HG03108 (cell line): ENCODE measurements around the gene DCTN2.
"Not testable (repeated sequence)": the region's sequence is repeated elsewhere in the genome, so short reads cannot be mapped to it uniquely, and the experiment has no call there.

Source experiments
- ATAC-seq: cut with Tn5 transposase; IDR thresholded peaks from one replicate; pipeline ENCODE4 v1.9.1; 2021; ENCODE audit warnings: moderate library complexity; ENCODE audit not compliant: unreplicated experiment

The DCTN2 gene

GRCh38 chr12:57577981-57578758 is 31.2 kb upstream of the DCTN2 start:
- ATAC-seq = no peak

- no peak for ATAC-seq
These were observed 29.7 kb upstream of the DCTN2 start for GRCh38 chr12:57576613-57577160.

DNA sequence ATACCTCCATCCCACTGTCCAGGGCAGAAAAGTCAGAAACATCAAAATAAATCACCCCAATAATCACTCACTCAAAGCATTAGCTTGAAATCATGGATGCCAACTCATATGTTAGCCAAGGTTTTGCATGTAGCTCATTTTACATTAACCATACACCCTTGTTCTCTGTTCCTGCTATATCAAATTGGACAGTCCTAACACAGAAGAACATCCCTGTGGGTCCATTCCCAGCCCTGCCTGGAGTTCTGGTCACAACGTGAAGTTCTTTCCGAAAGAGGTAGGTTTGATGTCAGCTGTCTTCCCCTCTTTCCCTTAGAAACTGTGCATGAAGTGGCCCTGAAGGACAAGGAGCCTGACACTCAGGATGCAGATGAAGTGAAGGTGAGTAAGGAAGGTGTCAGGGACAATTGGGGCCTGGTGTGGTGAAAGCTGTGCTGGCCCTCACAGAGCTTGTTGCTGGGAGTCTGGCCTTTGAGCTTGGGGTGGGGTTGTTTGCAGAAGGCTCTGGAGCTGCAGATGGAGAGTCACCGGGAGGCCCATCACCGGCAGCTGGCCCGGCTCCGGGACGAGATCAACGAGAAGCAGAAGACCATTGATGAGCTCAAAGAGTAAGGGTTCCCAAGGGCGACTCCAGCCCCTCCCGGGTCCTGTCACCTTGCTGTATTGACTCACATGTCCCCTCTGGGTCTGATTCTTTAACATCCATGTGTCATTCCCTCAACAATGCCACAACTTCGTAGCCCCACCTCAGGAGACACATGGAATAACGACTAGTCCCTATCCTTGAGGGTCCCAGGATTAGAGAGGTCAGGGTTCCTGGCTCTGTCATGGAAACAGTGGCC is 29.0 kb upstream of the DCTN2 start:
- no peak for ATAC-seq

DNA sequence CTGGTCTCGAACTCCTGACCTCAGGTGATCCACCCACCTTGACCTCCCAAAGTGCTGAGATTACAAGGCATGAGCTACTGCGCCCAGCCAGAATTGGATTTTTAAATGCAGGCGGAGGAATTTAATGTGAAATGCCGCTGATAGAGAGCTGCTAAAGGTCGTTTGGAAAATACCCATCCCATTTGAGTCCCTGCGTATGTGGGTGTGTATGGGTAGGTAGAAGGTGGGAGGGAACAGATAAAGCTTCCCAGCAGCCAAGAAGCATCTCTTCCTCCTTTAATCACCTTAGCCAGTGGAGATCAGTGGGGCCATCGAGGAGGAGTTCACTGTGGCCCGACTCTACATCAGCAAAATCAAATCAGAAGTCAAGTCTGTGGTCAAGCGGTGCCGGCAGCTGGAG is 27.8 kb upstream of the DCTN2 start:
- ATAC-seq = no peak

DNA sequence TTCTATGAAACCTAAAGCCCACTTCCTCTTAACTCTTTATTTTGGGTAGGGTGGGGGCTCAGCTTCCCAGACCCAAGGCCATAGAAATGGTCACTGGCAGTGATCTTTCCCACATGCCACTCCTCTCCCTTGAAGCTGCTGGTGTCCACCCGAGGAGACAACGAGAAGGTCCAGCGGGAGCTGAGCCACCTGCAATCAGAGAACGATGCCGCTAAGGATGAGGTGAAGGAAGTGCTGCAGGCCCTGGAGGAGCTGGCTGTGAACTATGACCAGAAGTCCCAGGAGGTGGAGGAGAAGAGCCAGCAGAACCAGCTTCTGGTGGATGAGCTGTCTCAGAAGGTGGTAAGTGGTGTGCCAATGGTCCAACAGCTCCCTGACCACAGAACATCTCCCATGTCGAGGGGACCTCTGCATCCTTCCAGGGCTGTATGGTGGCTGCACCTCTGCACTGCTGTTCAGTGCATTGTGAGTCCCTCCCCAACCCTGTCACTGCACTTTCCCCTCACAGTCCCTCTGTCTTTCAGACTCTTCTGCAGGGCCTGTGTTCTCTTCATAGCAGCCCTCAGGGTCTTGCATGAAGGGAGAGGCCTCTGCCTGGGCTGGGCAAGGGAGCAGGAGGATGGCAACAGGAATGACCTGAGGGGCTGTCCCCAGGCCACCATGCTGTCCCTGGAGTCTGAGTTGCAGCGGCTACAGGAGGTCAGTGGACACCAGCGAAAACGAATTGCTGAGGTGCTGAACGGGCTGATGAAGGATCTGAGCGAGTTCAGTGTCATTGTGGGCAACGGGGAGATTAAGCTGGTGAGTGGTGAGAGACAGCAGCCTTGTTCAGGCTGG is 25.2 kb upstream of the DCTN2 start:
- ATAC-seq = no peak

DNA sequence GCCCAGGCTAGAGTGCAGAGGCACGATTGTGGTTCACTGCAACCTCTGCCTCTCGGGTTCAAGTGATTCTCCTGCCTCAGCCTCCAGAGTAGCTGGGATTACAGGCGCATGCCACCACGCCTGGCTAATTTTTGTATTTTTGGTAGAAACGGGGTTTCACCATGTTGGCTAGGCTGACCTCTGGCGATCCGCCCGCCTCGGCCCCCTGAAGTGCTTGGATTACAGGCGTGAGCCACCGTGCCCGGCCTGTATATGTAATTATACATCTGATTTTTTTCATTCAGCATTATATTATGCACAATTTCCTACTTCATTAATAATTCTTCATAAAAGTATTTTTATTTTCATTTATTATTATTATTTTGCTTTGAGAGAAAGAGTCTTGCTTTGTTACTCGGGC is 23.4 kb upstream of the DCTN2 start:
- not testable (repeated sequence) for ATAC-seq

DNA sequence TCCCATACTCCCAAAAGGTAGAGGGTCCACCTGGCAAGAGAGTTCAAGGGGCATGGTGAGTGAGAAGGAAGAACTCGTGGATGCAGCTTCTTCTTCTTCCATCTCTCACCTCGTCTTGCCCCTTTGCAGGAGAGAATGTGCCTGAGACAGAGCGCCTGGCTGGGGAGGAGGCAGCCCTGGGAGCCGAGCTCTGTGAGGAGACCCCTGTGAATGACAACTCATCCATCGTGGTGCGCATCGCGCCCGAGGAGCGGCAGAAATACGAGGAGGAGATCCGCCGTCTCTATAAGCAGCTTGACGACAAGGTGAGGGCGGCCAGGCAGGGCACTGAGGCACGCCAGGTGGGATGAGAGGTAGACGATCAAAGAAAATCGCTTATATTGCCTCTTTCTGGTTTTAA is 22.9 kb upstream of the DCTN2 start:
- no peak for ATAC-seq

DNA sequence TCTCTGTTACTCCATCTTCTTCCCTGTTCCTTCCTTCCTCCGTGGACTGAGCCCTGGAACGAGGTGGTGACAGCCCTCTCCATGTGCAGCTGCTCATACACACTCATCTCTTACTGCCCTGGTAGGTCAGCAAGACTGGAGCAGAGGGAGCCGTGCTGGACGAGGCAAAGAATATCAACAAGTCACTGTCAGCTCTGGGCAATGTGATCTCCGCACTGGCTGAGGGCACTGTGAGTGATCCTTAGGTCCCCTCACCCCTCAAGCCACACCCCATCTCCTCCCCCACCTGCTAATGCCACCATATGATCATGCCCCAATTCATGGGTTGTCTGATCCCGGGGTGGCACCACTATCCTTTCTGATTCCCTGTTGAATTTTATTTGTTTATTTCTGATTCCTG is 21.8 kb upstream of the DCTN2 start:
- no peak for ATAC-seq

DNA sequence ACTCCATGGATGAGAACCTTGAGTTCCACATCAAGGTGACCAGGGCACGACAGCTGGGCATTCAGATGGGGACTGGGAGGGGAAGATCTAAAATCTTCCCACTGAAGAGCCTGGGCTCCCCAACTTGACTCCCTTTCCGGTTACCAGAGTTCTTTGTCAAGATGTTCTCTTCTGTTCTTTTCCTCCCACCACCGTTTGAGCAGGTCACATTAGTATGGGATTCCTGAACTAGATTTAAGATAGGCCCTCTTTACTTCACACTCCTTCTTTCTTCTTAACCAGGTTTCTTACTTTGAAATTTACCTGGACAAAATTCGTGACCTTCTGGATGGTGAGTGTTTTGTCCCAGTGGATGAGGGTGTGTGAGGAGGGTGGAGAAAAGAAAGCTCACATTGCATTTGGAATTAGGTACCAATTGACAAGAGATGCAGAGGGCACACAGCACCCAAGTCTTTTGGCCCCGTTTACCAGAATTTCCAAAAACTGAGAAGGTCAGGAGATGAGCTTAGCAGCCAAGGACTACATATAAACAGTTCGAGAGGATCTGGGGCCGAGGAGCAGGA is 17.3 kb upstream of the DCTN2 start:
- ATAC-seq = no peak

- ATAC-seq = no peak
These were observed 16.4 kb upstream of the DCTN2 start for GRCh38 chr12:57563358-57563757.

DNA sequence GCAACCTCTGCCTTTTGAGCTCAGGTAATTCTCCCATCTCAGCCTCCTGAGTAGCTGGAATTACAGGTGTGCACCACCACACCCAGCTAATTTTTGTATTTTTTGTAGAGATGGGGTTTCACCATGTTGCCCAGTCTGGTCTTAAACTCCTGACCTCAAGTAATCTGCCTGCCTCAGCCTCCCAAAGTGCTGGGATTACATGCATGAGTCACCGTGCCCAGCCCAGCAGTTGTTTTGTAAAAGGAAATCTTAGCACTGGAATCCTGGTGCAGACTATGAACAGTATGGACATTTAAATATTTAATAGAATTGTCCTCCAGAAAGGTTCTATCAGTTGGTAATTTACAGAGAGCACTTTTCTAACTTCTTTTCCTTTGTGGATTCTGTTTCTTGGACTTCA is 14.1 kb upstream of the DCTN2 start:
- ATAC-seq = not testable (repeated sequence)

DNA sequence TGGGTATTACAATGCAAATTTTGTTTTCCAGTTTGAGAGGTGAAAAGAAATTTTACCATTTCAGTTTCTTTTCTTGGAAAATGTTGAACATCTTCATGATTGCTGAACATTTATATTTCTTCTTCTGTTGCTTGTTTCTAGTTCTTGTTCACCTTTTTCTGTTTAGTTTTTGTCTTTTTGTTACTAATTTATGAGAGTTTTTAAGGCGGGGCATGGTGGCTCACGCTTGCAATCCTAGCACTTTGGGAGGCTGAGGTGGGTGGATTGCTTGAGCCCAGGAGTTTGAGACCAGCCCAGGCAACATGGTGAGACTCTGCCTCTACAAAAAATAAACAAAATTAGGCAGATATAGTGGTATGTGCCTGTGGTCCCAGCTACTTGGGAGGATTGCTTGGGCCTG is 13.5 kb upstream of the DCTN2 start:
- no peak for ATAC-seq

GRCh38 chr12:57558864-57559263 is 11.9 kb upstream of the DCTN2 start:
- ATAC-seq = no peak

- no peak for ATAC-seq
These were observed 7.9 kb upstream of the DCTN2 start for GRCh38 chr12:57554897-57555296.

GRCh38 chr12:57554453-57554852 is 7.5 kb upstream of the DCTN2 start:
- ATAC-seq = no peak

DNA sequence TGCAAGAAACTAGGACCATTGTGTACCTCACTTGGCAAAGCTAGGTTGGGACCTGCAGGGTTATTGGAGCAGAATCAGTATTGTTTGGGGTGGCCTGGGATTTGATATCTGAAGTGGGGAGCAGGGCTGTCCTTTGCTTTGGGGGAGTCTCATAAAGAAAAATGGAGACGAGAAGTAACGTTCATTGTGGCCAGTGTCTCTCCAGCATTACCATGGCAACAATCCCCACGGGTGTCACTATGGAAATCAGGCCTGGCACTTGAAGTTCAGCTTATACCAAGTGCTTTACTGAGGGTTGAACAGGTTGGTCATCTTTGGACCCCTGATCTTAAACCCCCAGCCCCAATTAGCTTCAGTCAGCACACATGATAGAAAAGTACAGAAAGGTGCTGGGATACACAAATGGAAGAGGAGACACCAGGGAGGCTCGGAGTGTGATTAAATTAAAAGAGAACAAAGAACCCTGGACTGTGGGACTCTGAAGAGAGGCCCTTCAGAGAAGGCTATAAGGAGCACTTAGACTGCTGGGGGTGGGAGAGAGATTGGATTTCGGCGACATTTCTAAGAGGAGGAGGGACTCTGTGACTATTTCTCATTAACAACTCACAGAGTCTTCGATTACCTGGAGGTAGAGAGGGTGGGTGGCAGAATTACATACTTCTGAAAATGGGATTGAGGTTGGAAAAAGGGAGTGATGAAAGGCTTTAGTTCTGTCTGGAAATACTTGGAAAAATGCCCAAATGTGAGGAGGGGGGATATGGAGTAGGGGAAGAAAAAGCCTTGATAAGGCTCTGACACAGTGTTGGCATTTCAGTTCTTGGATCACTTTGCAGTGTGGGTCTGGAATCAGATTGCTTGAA is 6.6 kb upstream of the DCTN2 start:
- ATAC-seq = no peak

GRCh38 chr12:57552835-57553313 is 5.9 kb upstream of the DCTN2 start:
- ATAC-seq = no peak

GRCh38 chr12:57552306-57552651 is 5.3 kb upstream of the DCTN2 start:
- no peak for ATAC-seq

DNA sequence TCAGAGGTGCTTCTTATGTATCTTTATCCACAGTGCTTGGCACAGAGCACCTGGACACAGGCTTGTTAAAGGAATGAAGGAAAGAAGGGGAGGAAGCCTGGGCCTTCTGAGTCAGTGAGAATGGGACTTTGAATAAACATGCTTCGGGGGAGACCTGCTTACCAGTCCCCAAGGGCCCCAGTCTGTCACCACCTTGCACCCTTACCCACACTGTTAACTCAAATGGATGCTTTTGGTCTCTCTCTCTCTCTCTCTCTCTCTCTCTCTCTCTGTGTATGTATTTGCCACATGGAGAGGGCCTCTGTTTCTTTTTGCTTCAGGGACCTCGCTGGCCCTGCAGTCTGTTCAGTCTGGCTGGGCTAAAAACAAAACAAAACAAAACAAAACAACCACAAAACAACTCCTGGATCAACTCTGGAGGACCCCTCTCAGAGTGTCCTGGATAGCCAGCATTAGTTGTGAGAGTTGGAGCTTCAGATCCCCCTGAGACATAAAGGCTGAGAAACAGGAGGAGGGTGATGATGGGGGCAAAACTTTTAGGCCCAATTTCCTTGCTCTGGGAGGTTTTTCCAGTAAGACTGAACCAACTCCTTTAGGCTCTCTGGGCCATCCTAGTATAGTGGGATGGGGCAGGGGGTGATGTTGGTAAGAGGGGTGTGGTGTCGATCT is 4.8 kb upstream of the DCTN2 start:
- ATAC-seq = no peak
